ENCODE measurements around the gene NEK7.

DNA sequence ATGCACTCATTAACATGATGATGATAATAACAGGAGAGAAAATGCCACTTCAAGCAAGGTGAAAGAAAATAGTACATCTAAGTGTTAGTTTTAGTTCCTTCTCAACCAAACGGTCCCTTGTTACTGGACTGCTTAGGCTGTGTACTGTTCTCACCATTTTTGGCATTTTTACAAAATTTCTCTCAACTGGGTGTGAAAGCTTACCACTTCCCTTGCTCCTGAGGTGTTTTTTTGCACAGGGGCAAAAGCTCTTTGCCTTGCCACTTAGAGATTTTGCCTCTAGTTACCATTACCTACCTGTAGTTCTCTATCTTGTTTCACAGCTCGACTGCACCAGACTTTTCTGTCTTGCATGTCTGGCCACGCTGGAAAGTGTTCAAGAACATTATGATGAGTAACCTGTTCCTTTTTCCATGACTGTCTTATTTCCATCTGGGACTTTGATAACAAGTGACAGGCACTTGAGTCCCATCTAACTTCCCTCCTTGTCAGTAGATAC is 10.7 kb downstream of the NEK7 start:
- TF ChIP-seq, protein P1, sequence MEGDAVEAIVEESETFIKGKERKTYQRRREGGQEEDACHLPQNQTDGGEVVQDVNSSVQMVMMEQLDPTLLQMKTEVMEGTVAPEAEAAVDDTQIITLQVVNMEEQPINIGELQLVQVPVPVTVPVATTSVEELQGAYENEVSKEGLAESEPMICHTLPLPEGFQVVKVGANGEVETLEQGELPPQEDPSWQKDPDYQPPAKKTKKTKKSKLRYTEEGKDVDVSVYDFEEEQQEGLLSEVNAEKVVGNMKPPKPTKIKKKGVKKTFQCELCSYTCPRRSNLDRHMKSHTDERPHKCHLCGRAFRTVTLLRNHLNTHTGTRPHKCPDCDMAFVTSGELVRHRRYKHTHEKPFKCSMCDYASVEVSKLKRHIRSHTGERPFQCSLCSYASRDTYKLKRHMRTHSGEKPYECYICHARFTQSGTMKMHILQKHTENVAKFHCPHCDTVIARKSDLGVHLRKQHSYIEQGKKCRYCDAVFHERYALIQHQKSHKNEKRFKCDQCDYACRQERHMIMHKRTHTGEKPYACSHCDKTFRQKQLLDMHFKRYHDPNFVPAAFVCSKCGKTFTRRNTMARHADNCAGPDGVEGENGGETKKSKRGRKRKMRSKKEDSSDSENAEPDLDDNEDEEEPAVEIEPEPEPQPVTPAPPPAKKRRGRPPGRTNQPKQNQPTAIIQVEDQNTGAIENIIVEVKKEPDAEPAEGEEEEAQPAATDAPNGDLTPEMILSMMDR (IDR thresholded peaks at IDR 0.05): no peak
- no peak for TF ChIP-seq POLR2AphosphoS5 (IDR thresholded peaks at IDR 0.05)

Measured in upper lobe of left lung (tissue), 4 donors.